Mesothelial cell of epicardium (in vitro differentiated cells): ENCODE measurements around the gene BTF3. TPM values are rescaled to one million over a fixed set of nuclear protein-coding genes. Genes with fewer than 3 reads are reported as not detected.

Experiments
- DNase-seq, 2 experiments: peaks; one replicate each; pipeline ENCODE4 v3.0.0; 2021; ENCODE audit warnings: low spot score in 2 of 2; ENCODE audit not compliant: unreplicated experiment in 2 of 2
- H3K27ac Mint-ChIP-seq: 2 replicates; pipeline ENCODE4 v1.8.0; 2021; ENCODE audit warnings: mixed read lengths
- H3K27me3 Mint-ChIP-seq: 2 replicates; pipeline ENCODE4 v1.8.0; 2021; ENCODE audit warnings: low read depth, mixed read lengths
- H3K36me3 Mint-ChIP-seq: 2 replicates; pipeline ENCODE4 v1.8.0; 2021; ENCODE audit warnings: mixed read lengths
- H3K4me1 Mint-ChIP-seq: 2 replicates; pipeline ENCODE4 v1.8.0; 2021; ENCODE audit warnings: mixed read lengths
- H3K4me3 Mint-ChIP-seq: 2 replicates; pipeline ENCODE4 v1.8.0; 2021; ENCODE audit warnings: mild to moderate bottlenecking, moderate library complexity, mixed read lengths
- H3K9me3 Mint-ChIP-seq: 2 replicates; pipeline ENCODE4 v1.8.0; 2021; ENCODE audit warnings: mixed read lengths
- total RNA-seq: library from RNA; stranded (reverse); gene quantifications from 3 replicates; pipeline ENCODE4 v1.2.1, GENCODE V29; 2021
- TF ChIP-seq, protein P1 (sequence below): fragments of 200-600 bp; sonication (generic); IDR thresholded peaks from one replicate; pipeline ENCODE4 v1.5.0; 2021; ENCODE audit warnings: antibody characterized with exemption; ENCODE audit not compliant: unreplicated experiment

Gene BTF3
- total RNA-seq, 1 donor from 2014 or later, result 641 TPM

DNA sequence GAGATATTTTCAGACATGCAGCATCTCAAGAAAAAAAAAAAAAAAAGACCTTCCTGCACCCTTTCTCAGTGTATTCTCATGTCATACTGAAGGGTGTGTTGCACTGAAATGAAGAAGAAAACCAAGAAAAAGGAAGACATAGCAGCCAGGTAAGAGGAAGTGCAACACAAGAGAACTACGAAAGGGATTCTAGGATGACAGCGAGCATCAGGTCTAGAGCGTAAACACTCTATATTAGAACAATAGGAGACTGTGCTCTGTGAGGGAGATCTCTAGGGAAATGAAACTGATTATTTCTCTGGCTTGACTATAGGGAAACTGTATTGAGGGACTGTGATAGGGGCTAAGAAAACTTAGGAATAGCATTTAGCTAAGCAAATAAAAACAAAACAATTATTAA lies 30.0 kb downstream of the BTF3 start:
- Mint-ChIP-seq H3K4me1 (no peaks in the 10 kb centered on the region), H3K27me3 (peaks cover 24% of the 10 kb centered on the region), H3K4me3 (no peak overlapping the region), H3K36me3 (no peaks in the 10 kb centered on the region), H3K27ac (no peak overlapping the region), H3K9me3 (peaks cover 7% of the 10 kb centered on the region)
- TF ChIP-seq, protein P1, sequence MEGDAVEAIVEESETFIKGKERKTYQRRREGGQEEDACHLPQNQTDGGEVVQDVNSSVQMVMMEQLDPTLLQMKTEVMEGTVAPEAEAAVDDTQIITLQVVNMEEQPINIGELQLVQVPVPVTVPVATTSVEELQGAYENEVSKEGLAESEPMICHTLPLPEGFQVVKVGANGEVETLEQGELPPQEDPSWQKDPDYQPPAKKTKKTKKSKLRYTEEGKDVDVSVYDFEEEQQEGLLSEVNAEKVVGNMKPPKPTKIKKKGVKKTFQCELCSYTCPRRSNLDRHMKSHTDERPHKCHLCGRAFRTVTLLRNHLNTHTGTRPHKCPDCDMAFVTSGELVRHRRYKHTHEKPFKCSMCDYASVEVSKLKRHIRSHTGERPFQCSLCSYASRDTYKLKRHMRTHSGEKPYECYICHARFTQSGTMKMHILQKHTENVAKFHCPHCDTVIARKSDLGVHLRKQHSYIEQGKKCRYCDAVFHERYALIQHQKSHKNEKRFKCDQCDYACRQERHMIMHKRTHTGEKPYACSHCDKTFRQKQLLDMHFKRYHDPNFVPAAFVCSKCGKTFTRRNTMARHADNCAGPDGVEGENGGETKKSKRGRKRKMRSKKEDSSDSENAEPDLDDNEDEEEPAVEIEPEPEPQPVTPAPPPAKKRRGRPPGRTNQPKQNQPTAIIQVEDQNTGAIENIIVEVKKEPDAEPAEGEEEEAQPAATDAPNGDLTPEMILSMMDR, result no peak
- no peak for DNase-seq

DNA sequence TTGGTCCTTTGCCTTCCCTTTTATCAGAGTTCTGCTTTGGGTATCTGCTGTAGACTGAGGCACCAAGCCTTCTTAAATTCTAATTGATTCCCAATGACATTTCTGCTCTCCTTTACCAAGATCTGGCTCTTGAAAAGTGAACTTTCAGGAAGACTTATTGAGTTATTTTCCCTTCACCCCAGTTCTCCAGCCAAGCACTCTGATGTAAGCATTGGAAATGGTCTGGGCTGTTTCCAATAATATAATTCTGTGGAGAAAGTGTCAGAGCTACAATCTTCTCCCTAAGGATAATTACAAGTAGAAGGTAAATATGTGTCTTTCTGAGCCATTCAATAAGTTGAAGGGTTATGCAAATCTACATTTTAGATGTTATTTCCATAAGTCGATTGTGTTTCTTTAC lies 30.8 kb downstream of the BTF3 start:
- TF ChIP-seq, protein P1, result no peak
- Mint-ChIP-seq H3K27me3 (peaks cover 25% of the 10 kb centered on the region), H3K27ac (no peak overlapping the region)

DNA sequence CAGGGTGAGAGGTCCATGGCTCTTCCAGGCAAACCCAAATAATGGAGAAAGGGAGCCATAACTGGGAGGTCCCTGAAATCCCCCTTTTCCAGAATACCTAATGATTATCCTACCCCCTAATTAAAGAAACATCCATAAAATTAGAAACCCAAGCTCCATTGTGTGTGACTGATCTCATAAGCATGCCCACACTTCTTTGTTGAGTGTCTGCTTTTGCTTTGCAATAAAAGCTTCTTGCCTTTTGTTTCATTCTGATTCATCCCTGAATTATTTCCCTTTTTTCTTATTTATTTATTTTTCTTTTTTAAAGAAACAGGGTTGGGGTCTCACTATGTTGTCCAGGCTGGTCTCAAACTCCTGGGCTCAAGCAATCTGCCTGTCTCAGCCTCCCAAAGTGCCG lies 33.1 kb downstream of the BTF3 start:
- Mint-ChIP-seq H3K9me3 (peaks cover 20% of the 10 kb centered on the region), H3K4me3 (no peak overlapping the region), H3K27me3 (peaks cover 25% of the 10 kb centered on the region), H3K36me3 (no peaks in the 10 kb centered on the region), H3K27ac (no peak overlapping the region), H3K4me1 (no peaks in the 10 kb centered on the region)
- no peak for DNase-seq
- TF ChIP-seq, protein P1, result no peak

More for the DNA sequence above, 30.8 kb downstream of the BTF3 start:
- no peaks in the 10 kb centered on the region for H3K36me3 Mint-ChIP-seq
- no peaks in the 10 kb centered on the region for H3K4me1 Mint-ChIP-seq
- no peak for DNase-seq
- H3K9me3 Mint-ChIP-seq, result peaks cover 9% of the 10 kb centered on the region
- H3K4me3 Mint-ChIP-seq, result no peak overlapping the region

DNA sequence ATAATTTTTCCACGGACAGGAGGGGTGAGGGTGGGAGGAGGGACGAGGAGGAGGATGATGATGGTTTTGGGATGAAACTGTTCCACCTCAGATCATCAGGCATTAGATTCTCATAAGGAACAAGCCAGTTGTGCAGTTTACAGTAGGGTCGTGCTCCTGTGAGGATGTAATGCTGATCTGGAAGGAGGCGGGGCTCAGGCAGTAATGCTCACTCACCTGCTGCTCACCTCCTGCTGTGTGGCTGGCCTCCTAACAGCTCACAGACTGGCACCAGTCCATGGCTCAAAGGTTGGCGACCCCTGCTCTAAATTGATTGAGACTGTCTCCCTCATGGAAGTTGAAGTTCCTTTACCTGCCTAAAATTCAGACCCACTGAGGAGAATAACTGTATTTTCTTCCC lies 34.0 kb downstream of the BTF3 start:
- no peaks in the 10 kb centered on the region for H3K36me3 Mint-ChIP-seq
- DNase-seq, result no peak
- H3K27me3 Mint-ChIP-seq, result peaks cover 25% of the 10 kb centered on the region
- peaks cover 20% of the 10 kb centered on the region for H3K9me3 Mint-ChIP-seq
- H3K4me1 Mint-ChIP-seq, result no peaks in the 10 kb centered on the region
- no peak overlapping the region for H3K27ac Mint-ChIP-seq
- TF ChIP-seq, protein P1, result no peak
- no peak overlapping the region for H3K4me3 Mint-ChIP-seq

DNA sequence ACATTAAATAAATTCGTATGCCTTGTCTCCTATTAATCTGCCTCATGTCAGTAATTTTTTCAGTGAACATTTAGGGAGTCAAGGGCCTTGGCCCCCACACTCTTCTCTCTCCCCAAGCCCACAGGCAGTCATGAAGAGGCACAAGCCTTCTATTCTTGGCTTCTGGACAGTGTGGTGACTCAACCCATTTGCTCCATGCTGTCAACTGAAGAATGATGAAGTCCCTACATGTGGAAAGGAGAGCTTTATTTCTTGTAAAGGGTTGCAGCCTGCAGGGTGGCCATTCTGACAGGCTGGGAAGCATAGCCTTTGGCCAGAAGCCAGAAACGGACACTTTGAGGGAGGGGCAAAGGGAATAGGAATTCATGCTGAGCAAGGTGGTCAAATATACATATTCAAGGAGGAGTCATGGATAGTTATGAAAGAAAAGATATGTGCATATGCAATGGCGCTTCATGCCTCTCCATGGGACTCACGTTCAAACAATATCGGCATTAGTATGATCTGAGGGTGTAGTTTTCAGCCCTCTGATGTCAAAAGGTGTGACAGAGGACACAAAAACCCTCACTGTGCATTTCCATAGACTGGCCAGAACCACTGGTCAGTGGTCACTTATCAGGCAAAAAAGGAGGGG lies 35.9 kb downstream of the BTF3 start:
- Mint-ChIP-seq H3K27me3 (peaks cover 28% of the 10 kb centered on the region), H3K9me3 (peaks cover 20% of the 10 kb centered on the region), H3K4me1 (no peaks in the 10 kb centered on the region), H3K27ac (no peak overlapping the region), H3K4me3 (no peak overlapping the region), H3K36me3 (no peaks in the 10 kb centered on the region)
- TF ChIP-seq, protein P1, result no peak
- no peak for DNase-seq
